CD4-positive, alpha-beta T cell treated with Interleukin-21 for 1 hour (primary cell): ENCODE results near the gene CDX2.
"Not testable (repeated sequence)": the region's sequence is repeated elsewhere in the genome, so short reads cannot be mapped to it uniquely, and the experiment has no call there.

Experiments
- DNase-seq: peaks from one replicate; pipeline ENCODE4 v3.0.0-alpha.2; 2020

The CDX2 gene

DNA sequence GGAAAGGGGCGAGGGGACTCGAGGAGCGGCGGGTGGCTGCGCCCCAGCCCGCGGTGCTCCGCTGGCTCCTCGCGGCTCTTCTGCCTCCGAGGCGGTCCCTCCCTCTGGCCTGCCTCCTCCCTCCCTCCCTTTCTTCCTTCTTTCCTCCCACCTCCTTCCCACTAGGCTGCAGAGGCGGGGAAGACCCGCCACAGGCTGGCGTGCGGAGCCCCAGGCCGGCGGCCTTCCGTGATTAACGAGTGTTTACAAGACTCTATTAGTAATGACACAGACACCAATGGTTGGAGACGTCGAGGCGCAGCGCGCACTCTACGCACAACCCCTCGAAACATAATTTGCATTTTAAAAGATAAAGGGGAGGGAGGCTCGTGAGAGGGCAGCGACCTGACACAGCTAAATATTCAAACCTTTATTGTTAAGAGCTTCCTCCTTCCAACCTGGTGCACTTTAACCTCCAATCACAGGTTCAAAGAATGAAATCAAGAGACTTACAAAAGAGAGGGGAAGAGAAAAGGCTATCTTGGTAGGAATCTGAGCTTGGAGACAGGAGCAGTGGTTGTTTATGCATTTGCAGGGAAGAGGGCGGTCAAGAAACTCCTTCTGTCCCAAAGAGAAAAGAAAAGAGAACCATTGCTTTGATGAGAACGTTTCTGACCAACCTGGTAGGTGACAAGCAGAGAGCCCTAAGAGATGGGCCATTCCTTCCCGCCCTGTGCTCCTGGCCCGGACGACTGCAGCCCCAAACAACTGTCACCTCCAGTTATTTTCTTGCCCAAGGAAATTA lies at the start of gene CDX2:
TSS of gene CDX2 (minus strand) at position 234 of the 784 bp plus-strand sequence. CDS start 309 bp downstream, outside the sequence.
- DNase-seq = no peak

- no peak for DNase-seq
These were observed 45.2 kb upstream of the CDX2 start for GRCh38 chr13:28014301-28014700.

GRCh38 chr13:28013482-28013881 lies 44.4 kb upstream of the CDX2 start:
- DNase-seq = no peak

- no peak for DNase-seq
These were observed 43.8 kb upstream of the CDX2 start for GRCh38 chr13:28012896-28013295.

GRCh38 chr13:28012383-28012782 lies 43.3 kb upstream of the CDX2 start:
- DNase-seq = no peak

DNA sequence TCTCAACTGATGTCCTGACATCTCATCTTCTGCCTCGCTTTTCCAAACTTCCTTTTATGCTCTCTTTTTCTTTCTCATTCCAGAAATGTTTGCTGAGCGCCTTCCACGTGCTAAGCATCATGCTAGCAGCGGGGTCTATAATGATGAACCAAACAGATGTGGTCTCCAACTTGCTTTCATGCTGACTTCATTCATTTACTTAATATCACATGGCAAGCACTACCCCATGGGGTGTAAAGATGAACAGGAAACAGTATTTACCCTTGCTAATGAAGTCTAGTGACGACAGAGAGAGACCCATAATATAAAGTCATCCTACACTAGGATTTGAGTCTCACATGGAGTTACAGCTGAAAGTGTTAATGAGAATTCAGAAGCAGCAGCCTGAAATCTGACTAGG lies 40.9 kb upstream of the CDX2 start:
- DNase-seq = no peak

- not testable (repeated sequence) for DNase-seq
These were observed 35.9 kb upstream of the CDX2 start for GRCh38 chr13:28005016-28005415.

DNA sequence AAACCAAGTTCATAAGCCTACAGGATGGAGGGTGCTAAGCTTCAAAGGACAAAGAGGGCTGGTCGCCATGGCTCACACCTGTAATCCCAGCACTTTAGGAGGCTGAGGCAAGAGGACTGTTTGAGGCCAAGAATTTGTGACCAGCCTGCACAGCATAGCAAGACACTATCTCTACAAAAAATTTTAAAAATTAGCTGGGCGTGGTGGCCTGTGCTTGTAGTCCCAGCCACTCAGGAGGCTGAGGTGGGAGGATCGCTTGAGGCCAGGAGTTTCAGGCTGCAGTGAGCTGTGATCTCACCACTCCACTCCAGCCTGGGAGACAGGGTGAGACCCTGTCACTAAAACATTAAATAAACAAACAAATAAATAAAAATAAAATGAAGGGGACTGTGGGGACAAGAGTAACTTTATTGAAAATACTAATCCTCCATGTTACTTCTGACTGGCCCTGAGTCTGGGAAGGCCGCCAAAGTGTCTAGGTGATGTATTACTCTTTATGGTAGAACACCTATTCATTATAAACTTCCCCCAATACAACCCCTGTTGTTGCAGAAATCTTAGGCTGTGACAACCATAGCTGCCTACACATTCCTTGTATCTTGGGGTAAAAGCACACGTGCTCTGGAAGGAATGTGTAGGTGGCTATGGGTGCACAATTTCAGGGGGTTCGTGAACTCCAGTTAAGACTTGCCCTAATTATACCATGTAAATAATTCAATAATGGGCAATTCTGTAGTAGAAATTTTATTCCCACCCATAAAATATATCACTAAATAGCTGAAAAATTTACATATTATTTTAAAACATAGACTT lies 34.0 kb upstream of the CDX2 start:
- no peak for DNase-seq

DNA sequence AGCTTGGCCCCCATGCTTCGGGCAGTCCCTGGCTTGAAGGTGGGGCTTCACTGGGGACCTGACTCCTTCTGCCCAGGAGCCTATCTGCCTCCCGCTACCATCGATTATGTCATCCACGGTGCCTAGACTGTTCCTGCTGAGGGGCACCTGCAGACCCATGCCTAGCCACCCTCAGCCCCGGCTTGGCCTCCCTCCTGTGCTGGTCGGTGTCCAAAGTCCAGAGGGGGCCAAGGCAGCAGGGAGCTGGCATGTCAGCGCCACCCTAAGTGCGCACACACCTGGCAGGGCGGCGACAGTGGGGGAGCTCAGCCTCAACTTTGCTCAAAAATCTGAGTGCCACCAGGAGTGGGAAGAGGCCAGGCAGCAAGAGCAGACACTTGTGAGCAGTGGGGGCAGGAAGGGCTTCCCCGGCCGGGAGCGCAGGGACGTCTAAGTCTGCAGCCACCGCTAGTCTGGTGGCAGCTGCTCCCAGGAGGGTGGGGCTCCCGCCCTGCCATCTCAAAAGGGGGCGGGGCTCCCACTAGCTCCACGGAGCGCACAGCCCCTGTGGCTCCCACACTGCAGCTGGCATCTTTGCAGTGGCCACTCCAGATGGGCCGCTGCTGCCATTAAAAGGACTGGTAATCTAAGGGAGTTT lies 32.8 kb upstream of the CDX2 start:
- DNase-seq = no peak

GRCh38 chr13:28001049-28001448 lies 31.9 kb upstream of the CDX2 start:
- DNase-seq = no peak

DNA sequence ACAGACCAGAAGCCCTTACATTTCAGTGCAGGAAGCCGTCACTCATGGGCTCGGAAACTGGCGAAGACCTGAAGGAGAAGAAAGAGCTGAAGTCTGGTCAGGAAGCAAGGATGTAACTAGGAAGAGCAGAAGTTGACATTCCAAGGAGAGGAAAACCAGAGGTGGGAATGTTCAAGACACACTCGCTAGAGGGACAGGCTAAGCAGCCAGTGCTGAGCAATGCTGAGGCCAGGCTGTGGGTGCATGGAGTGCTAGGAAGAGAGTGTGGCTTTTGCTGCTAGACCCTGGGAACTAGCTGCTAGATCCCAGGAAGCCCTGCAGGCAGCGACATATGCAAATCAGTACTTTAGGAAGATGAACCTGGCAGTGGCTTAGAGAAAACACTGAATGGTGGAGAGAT lies 31.5 kb upstream of the CDX2 start:
- DNase-seq = no peak

DNA sequence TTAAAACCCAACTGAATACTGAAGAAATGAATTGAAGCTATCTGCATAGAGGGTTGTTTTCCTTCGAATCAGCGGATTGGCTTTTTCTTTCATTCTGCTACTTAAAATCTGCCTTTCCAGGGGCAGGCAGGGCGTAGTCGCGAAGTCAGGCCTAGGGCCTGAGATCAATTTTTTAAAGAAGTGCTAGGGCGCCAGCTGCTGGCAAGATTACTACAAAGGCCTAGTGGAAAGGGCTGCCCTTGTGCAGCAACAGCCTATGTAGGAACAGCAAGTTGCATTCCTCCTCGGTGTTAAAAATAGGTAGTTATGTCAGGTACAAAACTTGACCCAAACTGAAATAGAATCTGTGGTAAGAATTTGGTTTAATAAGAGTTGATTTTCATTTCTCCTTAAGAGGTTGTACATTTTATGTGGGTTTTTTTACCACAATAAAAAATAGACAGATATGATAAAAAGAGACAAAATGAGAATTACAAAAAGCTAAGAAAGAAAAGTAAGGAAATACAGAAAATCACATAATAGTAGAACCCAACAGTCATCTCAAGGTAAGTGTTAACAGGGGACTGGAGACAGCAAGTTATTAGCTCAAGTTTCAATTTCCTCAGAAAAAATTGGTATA lies 28.9 kb upstream of the CDX2 start:
- peak; percentile 15 for DNase-seq

DNA sequence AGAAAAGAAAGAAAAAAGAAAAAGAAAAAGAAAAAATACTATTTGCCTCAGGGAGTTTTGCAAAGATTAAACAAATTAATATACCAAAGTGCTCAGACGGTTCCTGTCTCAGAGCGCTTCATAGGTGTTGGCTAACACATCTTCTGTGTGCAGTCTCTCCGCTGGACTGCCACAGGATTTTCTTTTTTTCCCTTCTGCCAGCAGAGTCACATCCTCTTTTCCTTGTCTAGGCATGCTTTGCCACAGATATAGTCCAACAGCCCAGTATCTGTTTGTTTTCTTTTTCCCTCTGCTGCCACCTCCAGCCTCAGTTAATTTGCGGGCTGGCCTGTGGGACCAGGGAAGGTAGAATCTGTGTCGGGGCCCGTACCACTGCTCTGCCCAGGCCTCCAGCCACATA lies 22.8 kb upstream of the CDX2 start:
- DNase-seq = no peak

- no peak for DNase-seq
These were observed 19.4 kb upstream of the CDX2 start, which contains the start of gene URAD for GRCh38 chr13:27988520-27988919. Gene URAD, minus strand, starts transcription at chr13:27988693. Its CDS starts 56 bp downstream, at chr13:27988637.

GRCh38 chr13:27985600-27985999 lies 16.5 kb upstream of the CDX2 start:
- no peak for DNase-seq

- no peak for DNase-seq
These were observed 13.2 kb upstream of the CDX2 start for GRCh38 chr13:27982361-27982760.

DNA sequence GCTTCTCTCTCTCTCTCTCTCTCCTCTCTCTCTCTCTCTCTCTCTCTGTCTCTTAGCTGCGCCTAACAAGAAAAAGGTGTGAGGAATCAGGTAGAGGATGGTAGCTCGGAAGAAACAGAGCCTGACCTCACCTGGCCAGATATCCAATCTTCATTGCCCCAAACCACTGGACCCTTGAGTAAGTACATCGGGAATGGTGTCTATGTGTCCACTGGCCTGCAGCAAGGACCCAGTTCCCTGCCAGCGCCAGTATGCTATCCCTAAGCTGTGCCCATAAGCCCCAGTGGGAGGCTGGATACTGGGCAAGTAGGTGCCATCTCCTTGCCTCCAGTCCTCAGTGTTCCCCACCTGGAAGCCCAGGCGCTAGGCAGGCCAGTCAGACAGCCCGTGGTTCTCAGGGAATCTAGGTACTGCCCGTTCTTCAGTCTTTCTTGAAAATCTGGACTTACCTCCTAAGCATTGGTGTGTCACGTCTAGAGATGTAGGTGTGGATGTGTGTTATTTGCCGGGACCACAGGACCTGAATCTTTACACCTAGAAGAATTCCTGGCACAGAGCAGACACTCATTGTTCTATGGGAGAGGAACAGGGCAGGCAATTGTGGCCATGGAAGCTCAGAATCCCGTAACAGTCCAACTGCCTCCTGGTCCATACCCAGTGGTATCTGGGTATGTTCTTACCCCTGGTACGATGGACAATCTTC lies 12.0 kb upstream of the CDX2 start:
- DNase-seq = no peak

DNA sequence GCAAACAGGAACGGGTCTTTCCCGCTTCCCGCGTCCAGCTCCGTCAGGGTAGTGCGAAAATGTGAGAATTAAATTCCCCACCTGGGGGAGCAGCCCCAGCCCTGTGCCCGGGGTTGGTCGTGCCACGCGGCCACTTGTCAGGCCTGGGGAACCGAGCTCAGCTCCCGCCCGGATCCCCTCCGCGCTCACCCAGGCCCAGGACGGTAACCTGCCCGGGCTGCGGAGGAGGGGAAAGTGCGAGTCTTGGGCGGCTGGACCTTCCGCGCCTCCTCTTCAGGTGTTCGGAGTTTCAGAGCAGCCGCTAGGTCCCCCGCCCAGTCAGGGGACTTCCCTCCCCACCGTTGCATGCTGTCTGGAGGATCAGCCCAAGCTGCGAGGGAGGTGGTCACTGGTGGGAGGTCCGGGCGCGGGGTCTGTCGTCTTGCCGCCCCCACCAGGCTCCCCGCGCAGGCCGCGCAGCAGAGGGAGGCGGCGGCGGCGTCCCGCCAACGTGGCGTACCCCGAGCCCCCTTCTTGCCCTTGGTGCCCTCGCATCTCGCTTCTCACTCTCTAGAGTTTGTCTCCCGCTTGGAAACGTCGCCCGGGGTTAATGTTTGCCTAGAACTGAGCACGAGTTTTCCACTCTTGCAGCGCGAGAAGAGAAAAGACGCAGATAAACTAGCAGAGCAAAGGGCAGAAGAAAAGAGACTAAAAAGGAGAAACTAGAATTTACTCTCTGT lies 11.3 kb upstream of the CDX2 start:
- DNase-seq = no peak

GRCh38 chr13:27979765-27980279 lies 10.7 kb upstream of the CDX2 start:
- no peak for DNase-seq

DNA sequence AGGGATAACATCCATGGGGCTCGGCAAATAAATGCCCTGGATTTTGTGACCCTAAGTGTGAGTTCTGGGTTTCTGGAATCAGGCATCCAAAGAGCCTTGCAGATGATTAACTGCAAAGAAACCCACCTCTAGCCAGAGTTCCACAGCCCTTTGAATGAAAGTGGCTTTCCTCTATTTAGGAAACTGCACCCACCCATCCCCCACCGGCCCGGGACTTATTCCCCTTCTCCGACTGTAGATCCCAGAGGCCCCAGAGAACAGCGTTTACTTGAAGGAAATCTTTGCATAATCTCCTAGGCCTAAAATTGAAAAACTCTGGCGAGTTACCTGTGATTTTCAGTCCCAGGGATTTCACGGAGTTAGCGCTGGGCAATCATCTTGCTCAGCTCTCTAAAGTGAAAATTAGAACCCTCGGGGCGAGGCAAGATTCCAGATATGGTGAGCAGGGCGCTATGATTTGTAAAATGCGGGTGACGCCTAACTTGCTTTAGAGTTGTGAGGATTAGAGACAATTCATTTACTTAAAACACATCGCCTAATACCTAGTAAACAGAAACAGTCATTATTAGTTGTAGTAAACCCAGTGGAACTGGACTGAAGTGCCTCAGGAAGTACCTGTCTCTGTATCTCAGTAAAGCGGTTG lies 10.0 kb upstream of the CDX2 start:
- DNase-seq = no peak
